ENCODE results near the gene TBX10.
"Not testable (repeated sequence)": the region's sequence is repeated elsewhere in the genome, so short reads cannot be mapped to it uniquely, and the experiment has no call there.

Gene TBX10

GRCh38 chr11:67662835-67663531 is 23.4 kb upstream of the TBX10 start:
- Histone ChIP-seq H3K27me3 (replicated peaks; ENCODE audit: control insufficient read depth, insufficient read depth, low read length) (peaks cover 47% of the 10 kb centered on the region), H3K9ac (ENCODE audit: low read length) (no peak overlapping the region)
- DNase-seq (ENCODE audit: low read depth) = no peak

GRCh38 chr11:67662142-67662834 is 22.7 kb upstream of the TBX10 start:
- DNase-seq (ENCODE audit: low read depth) = no peak
- H3K4me3 ChIP-seq (ENCODE audit: low read length) = no peak overlapping the region
- H3K36me3 ChIP-seq (ENCODE audit: control insufficient read depth, insufficient read depth, low read length, severe bottlenecking) = no peaks in the 10 kb centered on the region
- no peaks in the 10 kb centered on the region for H3K9me3 ChIP-seq (ENCODE audit: control insufficient read depth, low read length)
- H3K4me1 ChIP-seq (ENCODE audit: control insufficient read depth, insufficient read depth, low read length) = peaks cover 5% of the 10 kb centered on the region
- no peak overlapping the region for H3K9ac ChIP-seq (ENCODE audit: low read length)
- H3K27me3 ChIP-seq (replicated peaks; ENCODE audit: control insufficient read depth, insufficient read depth, low read length) = peaks cover 40% of the 10 kb centered on the region

More at GRCh38 chr11:67662835-67663531, 23.4 kb upstream of the TBX10 start:
- no peak overlapping the region for H3K4me3 ChIP-seq (ENCODE audit: low read length)
- no peaks in the 10 kb centered on the region for H3K4me1 ChIP-seq (ENCODE audit: control insufficient read depth, insufficient read depth, low read length)
- H3K9me3 ChIP-seq (ENCODE audit: control insufficient read depth, low read length) = no peaks in the 10 kb centered on the region
- no peaks in the 10 kb centered on the region for H3K36me3 ChIP-seq (ENCODE audit: control insufficient read depth, insufficient read depth, low read length, severe bottlenecking)

GRCh38 chr11:67660752-67661151 is 21.2 kb upstream of the TBX10 start:
- not testable (repeated sequence) for H3K4me1 ChIP-seq (ENCODE audit: control insufficient read depth, insufficient read depth, low read length); DNase-seq (ENCODE audit: low read depth); H3K4me3 ChIP-seq (ENCODE audit: low read length); H3K9ac ChIP-seq (ENCODE audit: low read length); H3K9me3 ChIP-seq (ENCODE audit: control insufficient read depth, low read length); H3K36me3 ChIP-seq (ENCODE audit: control insufficient read depth, insufficient read depth, low read length, severe bottlenecking)
- H3K27me3 ChIP-seq (replicated peaks; ENCODE audit: control insufficient read depth, insufficient read depth, low read length) = peaks cover 38% of the 10 kb centered on the region

- not testable (repeated sequence) for H3K9ac ChIP-seq (ENCODE audit: low read length); H3K4me3 ChIP-seq (ENCODE audit: low read length); H3K4me1 ChIP-seq (ENCODE audit: control insufficient read depth, insufficient read depth, low read length); DNase-seq (ENCODE audit: low read depth); H3K9me3 ChIP-seq (ENCODE audit: control insufficient read depth, low read length); H3K36me3 ChIP-seq (ENCODE audit: control insufficient read depth, insufficient read depth, low read length, severe bottlenecking)
- peaks cover 35% of the 10 kb centered on the region for H3K27me3 ChIP-seq (replicated peaks; ENCODE audit: control insufficient read depth, insufficient read depth, low read length)
These were observed 20.1 kb upstream of the TBX10 start for GRCh38 chr11:67659651-67660165.

- no peak for DNase-seq (ENCODE audit: low read depth)
- Histone ChIP-seq H3K9ac (ENCODE audit: low read length) (no peak overlapping the region), H3K9me3 (ENCODE audit: control insufficient read depth, low read length) (no peaks in the 10 kb centered on the region), H3K4me3 (ENCODE audit: low read length) (no peak overlapping the region), H3K27me3 (replicated peaks; ENCODE audit: control insufficient read depth, insufficient read depth, low read length) (peaks cover 18% of the 10 kb centered on the region), H3K4me1 (ENCODE audit: control insufficient read depth, insufficient read depth, low read length) (peaks cover 7% of the 10 kb centered on the region), H3K36me3 (ENCODE audit: control insufficient read depth, insufficient read depth, low read length, severe bottlenecking) (no peaks in the 10 kb centered on the region)
These were observed 17.7 kb upstream of the TBX10 start for GRCh38 chr11:67657300-67657699.

- DNase-seq (ENCODE audit: low read depth) = no peak
- Histone ChIP-seq H3K4me1 (ENCODE audit: control insufficient read depth, insufficient read depth, low read length) (peaks cover 7% of the 10 kb centered on the region), H3K4me3 (ENCODE audit: low read length) (no peak overlapping the region), H3K36me3 (ENCODE audit: control insufficient read depth, insufficient read depth, low read length, severe bottlenecking) (no peaks in the 10 kb centered on the region), H3K9me3 (ENCODE audit: control insufficient read depth, low read length) (no peaks in the 10 kb centered on the region), H3K9ac (ENCODE audit: low read length) (no peak overlapping the region), H3K27me3 (replicated peaks; ENCODE audit: control insufficient read depth, insufficient read depth, low read length) (peaks cover 12% of the 10 kb centered on the region)
These were observed 16.8 kb upstream of the TBX10 start for GRCh38 chr11:67656278-67656922.

GRCh38 chr11:67654225-67654624 is 14.7 kb upstream of the TBX10 start:
- no peak for DNase-seq (ENCODE audit: low read depth)
- Histone ChIP-seq H3K36me3 (ENCODE audit: control insufficient read depth, insufficient read depth, low read length, severe bottlenecking) (no peaks in the 10 kb centered on the region), H3K9me3 (ENCODE audit: control insufficient read depth, low read length) (no peaks in the 10 kb centered on the region), H3K27me3 (replicated peaks; ENCODE audit: control insufficient read depth, insufficient read depth, low read length) (peaks cover 22% of the 10 kb centered on the region), H3K9ac (ENCODE audit: low read length) (no peak overlapping the region), H3K4me3 (ENCODE audit: low read length) (no peak overlapping the region), H3K4me1 (ENCODE audit: control insufficient read depth, insufficient read depth, low read length) (peaks cover 7% of the 10 kb centered on the region)

- DNase-seq (ENCODE audit: low read depth) = no peak
- Histone ChIP-seq H3K36me3 (ENCODE audit: control insufficient read depth, insufficient read depth, low read length, severe bottlenecking) (no peaks in the 10 kb centered on the region), H3K27me3 (replicated peaks; ENCODE audit: control insufficient read depth, insufficient read depth, low read length) (peaks cover 29% of the 10 kb centered on the region), H3K4me1 (ENCODE audit: control insufficient read depth, insufficient read depth, low read length) (peaks cover 7% of the 10 kb centered on the region), H3K4me3 (ENCODE audit: low read length) (no peak overlapping the region), H3K9ac (ENCODE audit: low read length) (no peak overlapping the region), H3K9me3 (ENCODE audit: control insufficient read depth, low read length) (no peaks in the 10 kb centered on the region)
These were observed 13.6 kb upstream of the TBX10 start for GRCh38 chr11:67652965-67653845.

- H3K9ac ChIP-seq (ENCODE audit: low read length) = no peak overlapping the region
- H3K9me3 ChIP-seq (ENCODE audit: control insufficient read depth, low read length) = no peaks in the 10 kb centered on the region
- H3K4me1 ChIP-seq (ENCODE audit: control insufficient read depth, insufficient read depth, low read length) = peaks cover under 1% of the 10 kb centered on the region
- H3K36me3 ChIP-seq (ENCODE audit: control insufficient read depth, insufficient read depth, low read length, severe bottlenecking) = no peaks in the 10 kb centered on the region
- peaks cover 37% of the 10 kb centered on the region for H3K27me3 ChIP-seq (replicated peaks; ENCODE audit: control insufficient read depth, insufficient read depth, low read length)
- no peak overlapping the region for H3K4me3 ChIP-seq (ENCODE audit: low read length)
- no peak for DNase-seq (ENCODE audit: low read depth)
These were observed 12.6 kb upstream of the TBX10 start for GRCh38 chr11:67651976-67652781.
